HTR-8/SVneo (cell line): ENCODE data around the gene ATP2B2.

Experiments used
- DNase-seq: peaks from one replicate; pipeline ENCODE4 v3.0.0; 2011; ENCODE audit warnings: low spot score, mixed read lengths; ENCODE audit not compliant: insufficient read length
- FAIRE-seq: peaks from 2 replicates; lab custom pipeline; 2011; peaks lifted over from hg19 to GRCh38; lab: Jason Lieb, UNC

ATP2B2 gene

DNA sequence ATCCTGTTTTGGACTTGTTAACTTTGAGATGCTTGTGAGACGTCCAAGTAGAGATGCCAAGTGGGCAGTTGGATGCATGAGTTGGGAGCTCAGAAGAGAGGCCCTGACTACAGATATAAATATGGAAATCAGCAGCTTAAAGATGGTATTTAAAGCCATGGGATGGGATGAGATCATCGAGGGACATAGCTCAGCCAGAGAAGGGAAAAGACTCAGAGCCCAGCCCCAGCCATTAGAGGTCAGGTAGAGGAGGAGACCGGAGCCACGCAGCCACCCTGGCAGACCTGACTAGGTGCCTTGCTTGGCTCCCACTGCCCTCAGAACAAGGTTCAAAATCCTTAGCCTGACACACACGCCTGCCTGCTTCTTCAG is 31.1 kb downstream of the ATP2B2 start:
- FAIRE-seq (no peak), DNase-seq (no peak)

DNA sequence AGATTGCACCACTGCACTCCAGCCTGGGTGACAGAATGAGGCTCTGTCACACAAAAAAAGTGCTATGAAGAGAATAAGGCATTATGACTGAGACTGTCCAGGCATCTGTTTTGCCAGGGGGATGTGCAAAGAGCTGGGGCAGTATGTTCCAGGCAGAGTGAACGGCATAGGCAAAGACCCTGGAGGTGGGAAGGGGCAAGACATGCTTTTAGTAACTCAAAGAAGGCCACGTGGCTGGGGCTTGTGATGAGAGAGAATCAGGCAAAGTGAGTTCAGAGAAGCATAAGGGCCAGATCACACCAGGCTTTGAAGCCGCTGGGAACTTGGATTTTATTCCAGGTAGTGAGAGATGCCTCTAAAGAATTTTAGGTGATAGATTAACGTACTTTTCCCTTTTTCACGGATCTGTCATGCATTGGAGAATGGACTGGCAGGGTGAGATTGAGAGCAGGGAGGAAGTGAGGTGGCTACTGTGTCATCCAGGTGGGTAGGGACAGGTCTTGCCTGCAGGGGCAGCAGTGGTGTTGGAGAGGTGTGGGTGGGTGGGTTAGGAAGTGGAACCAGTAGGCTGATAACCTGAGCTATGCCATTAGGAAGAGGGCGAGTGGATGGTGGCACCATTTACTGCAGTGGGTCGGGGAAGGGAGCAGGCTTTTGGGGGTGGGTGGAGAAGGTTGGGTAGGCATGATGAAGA is 31.7 kb downstream of the ATP2B2 start:
- FAIRE-seq (no peak), DNase-seq (no peak)

DNA sequence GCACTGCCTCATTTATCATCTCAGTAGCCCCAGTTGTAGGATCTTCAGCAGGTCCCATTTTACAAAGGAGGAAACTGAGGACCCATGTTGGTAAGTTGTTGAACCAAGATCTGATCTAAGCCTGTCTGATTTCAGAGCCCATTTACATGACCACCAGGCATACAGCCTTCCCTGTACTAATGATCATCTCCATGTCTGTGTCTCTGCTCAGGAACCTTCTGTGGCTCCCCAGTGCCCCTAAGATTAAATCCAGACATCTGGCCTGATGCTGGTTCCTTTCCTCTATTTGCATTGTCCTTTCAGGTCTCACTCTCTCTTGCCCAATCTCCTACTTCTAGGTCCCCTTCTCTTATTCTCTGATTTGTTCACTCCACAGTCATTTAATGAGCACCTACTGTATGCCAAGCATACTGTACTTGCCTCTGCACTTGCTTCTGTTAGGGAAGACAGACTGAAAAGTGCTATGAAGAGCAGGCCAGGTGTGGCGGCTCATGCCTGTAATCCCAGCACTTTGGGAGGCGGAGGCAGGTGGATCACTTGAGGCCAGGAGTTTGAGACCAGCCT is 32.4 kb downstream of the ATP2B2 start:
- no peak for DNase-seq
- no peak for FAIRE-seq

DNA sequence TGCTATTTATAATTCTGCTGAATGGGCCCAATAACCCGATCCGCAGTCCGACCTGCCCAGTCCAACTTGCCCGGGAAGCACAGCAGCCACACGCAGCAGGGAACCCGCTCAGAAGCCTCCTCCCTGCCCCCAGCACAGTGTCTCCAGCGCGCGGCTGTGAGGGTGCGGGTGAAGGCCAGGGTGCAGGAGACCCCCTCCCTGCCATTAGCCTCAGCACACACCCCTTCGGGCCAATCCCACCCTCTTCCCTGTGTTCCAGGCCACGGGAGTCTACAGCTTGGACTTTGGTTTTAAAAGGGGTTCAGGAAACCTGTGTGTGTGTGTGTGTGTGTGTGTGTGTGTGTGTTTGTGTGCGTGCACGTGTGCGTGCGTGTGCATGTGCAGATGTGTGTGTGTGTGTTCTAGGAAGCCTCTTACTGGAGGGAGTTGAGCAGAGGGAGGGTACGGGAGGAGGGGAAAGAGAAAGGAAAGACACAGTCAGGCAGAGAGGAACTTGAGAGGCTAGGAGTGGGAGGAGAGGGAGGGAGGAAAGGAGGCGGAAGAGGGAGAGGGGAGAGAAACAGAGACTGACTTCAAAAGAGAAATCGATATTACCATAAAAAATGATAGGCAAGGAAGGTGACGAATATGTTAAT is 34.2 kb downstream of the ATP2B2 start:
- FAIRE-seq (no peak), DNase-seq (no peak)

DNA sequence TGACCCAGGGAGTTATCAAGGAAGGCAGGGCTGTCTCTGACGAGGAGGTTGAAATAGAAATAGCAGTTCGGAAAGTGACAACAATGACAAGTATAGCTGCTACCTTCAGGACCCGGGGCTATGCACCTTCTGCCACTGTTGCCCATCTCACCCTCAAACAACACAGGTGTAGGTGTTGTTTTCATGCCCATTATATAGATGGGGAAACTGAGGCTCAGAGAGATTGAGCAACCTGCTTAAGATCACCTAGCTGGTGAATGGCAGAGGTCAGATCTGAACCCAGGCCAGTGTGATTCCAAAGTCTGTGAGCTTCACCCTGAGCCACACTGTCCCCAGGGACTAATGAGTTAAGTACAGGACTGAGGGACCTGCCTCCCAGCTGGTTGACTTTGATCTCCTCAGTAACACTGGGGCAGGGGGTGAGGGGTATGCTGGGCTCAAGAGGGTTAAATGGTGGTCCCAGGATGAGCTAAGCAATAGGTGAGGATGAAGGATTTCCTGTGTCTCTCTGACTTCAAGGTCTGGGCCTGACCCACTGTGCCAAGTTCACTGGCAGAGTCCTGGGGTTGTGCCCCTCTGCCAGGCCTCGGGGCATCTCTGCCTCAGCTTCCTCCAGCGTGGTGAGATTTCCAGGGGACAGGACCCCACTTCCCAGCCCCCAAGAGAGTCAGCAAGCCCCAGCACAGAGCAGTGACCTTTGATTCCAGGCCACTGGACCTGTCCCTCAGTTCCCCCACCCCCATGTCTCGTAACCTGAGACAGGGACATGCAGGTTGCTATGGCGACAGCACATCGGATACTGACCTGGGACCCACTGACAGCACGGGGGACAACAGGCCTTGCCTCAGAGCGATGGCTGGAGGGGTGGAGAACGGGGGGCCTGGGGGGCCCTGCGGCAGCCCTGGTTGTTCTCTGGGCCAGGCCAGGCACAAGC is 35.0 kb downstream of the ATP2B2 start:
- DNase-seq (no peak), FAIRE-seq (no peak)

DNA sequence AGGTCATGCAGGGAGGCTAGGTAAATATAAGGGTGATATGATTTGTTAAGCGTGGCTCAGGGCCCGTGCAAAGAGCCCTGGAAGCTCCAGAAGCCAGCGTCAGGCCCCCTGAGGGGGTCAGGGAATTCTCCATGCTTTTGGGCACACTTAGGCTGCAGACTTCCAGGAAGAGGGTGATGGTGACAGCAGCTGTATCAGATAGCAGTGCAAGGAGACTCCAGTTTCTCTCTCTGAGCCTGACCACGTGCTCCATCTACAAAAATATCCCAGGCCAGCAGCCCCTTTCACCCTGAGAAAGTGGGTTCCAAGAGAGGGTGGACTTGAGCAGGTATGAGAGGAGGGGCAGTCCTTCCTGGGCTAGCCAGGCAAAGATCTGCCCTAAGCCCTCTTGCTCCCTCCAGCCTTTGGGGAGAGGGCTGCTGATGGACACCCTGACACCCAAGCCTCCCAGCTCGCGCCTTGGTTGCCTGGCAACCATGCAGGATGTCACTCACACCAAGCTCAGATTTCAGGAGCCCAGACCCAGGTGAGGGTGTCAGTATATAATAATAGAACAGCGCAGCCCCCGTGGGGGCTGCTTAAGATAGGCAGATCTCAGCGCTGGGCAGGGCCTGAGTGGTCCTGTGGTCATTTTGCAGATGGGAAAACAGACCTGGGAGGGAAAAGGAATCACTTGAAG is 35.8 kb downstream of the ATP2B2 start:
- FAIRE-seq: no peak
- no peak for DNase-seq

DNA sequence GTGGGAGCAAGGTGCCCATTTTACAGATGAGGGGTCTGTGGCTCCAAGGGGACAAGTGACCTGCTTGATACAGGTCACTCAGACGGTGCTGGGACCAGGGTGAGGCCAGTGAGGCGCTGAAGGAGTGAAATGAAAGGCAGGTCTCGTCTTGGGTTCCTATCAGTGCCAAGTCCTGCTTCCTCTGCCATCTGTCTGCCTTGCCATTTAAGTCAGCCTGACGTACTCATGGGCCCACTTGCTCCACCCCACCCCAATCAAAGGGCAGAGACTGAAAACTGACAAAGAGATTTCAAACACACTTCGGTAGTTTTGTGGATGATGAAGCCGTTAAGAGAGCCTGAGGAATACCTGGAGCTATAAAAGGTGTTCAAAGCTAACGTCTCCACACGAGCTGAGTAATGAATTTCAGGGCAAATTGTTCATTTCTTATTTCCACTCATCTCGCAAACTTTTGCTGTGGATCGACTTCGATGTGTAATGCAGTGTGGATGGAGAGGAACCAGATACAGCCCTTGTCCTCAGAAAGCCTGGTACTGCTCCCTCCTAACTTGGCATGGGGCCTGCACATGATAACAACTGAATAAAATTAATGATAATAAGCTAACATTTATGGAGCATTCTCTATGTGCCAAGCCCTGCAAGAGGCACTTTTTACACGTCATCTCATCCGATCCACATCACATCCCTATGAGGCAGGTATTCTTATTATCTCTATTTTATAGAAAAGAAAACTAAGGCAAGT is 36.6 kb downstream of the ATP2B2 start:
- FAIRE-seq (no peak), DNase-seq (no peak)

DNA sequence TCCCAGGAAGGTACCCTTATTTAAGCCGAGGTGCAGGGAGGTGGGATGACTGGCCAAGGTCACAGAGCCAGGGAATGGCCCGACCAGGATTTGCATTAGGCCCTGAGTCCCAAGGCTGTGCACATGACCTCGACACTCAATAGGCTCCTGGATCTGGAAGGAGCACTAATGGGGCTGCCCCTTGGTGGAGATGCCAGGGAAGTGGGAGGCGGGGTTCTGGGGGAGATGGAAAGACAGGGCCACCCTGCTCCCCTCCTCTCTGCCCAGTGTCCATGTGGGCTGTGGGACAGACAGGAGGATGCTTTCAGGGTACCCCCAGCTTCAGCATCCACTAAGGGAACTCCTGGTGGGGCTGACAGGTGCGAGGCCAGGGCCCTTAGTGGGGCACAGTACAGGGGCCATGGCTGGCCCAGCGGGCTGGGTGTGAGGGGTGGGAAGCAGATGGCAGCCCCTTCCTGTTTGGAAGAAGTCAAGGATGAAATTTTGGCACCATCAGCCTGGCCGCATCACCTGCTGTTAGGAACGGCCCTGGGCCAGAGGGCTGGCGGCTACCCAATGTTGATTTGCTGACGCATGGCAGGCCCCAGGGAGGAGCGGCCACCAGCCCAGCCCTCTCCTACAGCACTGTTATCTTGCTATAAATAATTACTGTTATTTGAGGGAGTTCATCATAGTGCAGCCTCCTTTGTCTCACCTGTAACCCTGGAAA is 37.3 kb downstream of the ATP2B2 start:
- DNase-seq (no peak), FAIRE-seq (no peak)

DNA sequence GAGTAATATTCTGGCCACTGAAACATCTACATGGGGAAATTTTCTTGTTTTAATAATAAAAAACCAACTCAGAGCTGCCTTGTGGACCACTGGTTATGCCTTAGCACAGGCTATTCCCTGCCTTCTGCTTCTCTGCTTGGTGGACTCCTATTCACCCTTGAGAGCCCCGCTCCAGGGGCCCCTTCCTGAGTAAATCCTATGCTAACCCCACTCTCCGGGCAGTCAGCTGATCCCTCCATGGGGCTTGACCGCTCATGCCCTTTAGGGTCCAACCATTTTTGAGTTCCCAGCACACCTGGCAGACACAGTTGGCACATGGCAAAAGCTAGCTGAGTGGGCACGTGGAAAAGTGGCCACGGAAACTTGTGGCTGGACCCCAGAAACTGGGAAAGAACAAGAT is 38.2 kb downstream of the ATP2B2 start:
- no peak for FAIRE-seq
- no peak for DNase-seq

DNA sequence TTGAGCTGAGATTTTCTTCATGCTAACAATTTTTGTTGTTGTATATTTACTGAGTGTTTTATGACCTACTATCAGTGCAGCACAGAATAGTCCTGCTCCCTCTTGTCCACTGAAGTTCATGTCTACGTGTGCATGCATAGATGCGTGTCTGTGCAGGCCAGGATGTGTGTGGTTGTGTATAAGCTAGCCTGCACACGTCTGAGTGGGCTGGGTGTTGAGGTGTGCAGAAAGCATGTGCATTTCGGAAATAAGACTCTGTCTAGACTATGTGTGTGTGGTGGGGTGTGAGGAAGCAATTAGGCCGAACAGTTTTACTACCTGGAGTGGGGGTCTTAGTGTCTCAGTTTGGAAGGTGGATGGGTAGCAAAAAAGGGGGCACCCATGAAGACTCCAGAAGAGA is 39.2 kb downstream of the ATP2B2 start:
- DNase-seq (no peak), FAIRE-seq (no peak)

DNA sequence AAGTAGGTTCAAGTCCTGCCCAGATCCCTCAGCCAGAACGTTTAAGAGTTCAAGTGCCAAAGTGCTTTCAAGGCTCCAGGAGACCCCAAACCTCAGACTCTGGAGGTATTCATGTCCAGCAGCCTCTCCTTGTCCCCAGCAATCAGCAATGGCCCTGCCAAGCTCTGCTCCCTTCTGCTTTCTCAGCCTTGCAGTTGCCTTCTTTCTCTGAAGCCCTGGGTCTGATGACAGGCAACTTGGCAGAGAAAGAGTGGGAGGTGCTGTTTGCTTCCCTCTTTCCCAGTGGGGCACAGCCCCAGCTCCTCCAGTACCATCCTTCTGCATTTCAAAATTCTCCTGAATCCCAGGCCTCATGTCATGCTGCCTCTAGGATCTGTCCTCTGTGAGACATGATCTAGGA is 40.2 kb downstream of the ATP2B2 start:
- FAIRE-seq (no peak), DNase-seq (no peak)

DNA sequence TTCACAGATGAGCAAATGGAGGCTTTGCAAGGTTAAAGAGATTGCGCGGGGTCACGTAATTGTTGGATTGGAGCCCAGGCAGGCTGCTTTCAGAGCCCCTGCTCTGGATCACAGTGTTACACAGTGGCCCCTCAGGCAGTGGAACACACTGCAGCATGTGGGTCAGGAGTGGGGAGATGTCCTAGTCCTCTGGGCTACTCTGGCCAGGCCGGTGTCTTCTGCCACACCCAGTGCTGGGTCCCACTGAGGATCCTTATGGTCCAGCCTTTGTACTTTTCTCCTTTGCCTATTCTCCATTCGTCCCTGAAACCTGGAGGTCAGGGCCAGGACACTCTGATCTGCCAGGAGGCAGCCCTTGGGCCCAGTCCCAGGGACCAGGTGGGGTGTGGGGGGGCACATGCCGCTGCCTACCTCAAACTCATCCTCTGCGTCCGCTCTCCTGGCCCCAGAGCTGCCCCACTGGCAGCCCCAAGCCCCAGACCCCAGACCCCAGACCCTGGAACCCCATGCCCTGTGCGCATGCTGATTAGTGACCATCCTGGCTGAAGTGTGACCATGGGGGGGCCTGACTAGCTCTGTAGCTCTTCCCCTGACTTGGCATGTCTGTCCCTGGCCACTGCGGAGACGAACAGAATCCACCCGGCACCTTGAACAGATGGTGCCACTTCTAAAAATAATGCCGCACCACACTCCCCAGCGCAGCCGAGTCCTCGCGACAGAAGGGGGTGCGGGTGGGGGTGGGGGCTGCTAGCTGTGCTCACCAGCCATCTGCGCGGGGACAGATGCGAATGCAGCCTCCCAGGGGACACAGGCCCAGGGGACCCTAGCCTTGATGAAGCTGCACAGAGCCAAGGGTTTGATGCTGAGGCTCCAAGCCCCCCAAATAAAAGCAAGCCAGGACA is 41.6 kb downstream of the ATP2B2 start:
- no peak for DNase-seq
- FAIRE-seq: no peak

DNA sequence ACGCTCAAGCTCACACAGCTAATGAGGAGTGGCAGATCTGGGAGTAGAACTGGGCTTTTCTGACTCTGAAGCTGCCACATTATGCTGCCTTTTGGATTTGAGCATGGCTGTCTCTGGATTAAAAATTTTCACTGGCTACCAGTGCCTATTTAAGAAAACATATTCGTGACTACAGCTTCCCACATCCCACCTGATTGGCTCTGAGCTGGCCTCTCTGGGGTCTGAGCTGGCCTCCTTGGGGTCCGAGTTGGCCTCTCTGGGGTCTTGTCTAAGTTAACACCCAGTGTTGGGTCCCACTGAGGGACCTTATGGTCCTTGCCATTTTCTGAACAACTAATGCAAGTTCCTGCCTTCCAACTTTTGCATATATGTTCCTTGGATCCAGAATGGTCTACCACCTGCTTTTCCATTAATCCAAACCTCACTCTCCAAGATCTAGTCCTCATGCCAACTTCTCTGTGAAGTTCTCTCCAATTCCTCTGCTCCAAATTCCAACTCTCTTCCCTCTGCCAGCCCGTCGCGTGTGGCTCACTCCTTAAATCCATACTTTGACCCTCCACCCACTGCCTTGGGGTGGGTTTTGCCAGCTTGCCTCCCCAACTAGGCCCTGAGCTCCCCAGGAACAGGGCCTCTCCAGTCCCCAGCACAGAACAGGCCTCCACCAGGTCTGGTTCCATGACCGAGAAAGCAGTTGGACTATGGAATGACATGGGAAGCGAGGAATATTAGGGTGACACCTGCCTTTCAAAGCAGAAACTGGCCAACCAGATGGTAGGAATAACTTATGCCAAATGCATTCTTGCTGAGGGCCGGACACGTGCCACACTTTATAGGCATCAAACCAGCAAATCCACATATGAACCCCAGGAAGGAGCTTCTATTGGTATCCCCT is 42.5 kb downstream of the ATP2B2 start:
- no peak for DNase-seq

DNA sequence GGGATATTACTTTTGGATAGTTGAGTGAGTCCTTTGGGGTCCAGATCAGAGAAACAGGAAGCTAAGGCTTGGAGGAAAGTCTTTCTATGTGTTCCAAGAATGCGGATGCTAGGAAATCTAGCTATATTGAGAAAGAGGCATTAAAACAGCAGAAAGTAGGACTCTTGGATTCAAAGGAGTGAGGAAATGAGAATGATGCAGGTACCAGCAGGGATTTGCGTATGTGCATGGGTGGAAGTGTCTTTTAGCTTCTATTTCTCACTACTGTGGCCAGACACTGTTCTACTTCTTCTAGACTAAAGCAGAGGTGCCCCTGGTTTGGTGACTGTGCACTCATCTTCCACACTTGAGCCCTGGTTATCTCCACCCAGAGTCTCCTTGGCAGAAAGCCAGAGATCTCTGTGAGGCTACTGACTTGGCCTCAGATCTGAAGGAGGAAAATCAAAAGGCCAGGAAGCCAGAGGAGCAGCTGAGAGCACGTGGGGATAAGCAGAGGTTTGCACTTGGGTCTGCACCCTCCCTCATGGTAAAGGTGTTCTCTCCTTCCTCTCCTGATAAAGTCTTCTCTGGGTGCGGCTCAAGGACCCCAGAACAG is 44.3 kb downstream of the ATP2B2 start:
- DNase-seq (no peak), FAIRE-seq (no peak)

More for the DNA sequence above, 42.5 kb downstream of the ATP2B2 start:
- FAIRE-seq: no peak

DNA sequence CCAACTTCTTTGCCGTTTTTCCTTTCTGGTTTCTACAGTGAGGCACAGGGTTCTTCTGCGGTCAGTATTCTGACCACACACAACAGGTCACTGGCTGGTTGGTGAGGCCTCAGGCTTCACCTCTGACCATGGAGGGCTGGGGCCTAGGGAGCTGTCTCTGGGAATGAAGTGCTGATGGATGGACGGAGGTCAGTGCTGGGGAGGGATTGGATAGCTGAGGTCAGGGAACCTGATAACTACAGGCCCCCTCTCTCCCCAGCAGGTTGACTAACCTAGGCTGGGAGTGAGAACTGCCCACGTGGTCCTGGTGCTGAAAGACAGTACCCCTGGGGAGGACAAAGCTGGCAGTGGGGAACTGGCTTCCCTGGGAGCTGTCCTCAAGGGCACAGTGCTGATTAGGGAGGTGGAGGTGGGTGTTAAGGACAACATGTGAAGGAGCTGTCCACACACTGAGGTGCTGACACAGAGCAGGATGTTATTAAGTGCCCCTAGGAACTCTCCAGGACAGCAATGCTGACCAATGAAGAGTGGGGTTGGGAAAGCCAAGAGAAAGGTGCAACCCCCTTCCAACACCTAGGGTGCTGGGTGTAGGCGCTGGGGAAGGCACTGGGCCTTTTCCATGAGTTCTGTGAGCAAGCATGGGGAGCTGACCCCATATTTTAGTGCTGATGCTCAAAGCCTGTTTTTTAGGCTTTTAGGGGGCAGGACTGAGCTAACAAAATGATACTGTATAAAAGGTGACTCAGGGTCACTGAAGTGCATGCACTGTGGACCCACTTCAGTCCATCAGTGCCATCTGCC is 45.2 kb downstream of the ATP2B2 start:
- peak; percentile 79 for DNase-seq
- no peak for FAIRE-seq

DNA sequence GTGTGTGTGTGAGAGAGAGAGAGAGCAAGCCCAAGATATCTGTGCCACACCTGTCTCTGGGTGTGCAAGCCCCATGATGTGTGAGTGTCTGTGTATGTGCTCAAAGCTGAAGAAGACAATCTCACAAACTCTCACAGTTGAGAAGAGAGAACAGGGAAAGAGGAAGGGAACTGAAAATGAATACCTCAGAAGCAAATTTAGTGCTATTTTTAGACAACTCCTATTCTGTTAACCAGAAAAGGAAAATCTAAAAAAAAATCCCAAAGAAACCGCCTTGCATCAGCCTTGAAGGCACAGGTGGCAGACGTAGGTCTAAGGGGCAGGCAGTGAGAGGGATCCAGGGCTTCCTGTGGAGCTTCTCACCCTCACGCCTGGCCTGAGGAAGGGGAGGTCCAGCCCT is 47.8 kb downstream of the ATP2B2 start:
- FAIRE-seq (no peak), DNase-seq (no peak)
